ENCODE measurements around the gene SHKBP1. TPM values are rescaled to one million over a fixed set of nuclear protein-coding genes. Genes with fewer than 3 reads are reported as not detected.

SHKBP1 gene
- 42.0 and 49.4 TPM in 2 replicates for total RNA-seq (2014; rRNA removed; shearing (Covaris generic))
- 115 and 130 TPM in 2 replicates for total RNA-seq (2022)
- percentile 57 among the genes with signal in this experiment for Bru-seq, nascent RNA
- BruChase-seq, experiment 1, labeled RNA remaining after a 6-hour chase: percentile 70 among the genes with signal in this experiment
- BruChase-seq, experiment 2, labeled RNA remaining after a 2-hour chase: percentile 66 among the genes with signal in this experiment
- long read RNA-seq, transcript SHKBP1-201 (18 exons, 2,363 nt): major isoform, 261 of 328 reads
- long read RNA-seq, partial matches to known transcripts: 18 of 328 reads
- long read RNA-seq, other reads (novel, unspliced or antisense): 48 of 328 reads

GRCh38 chr19:40576585-40577451 is at the start of gene SHKBP1:
Gene SHKBP1, plus strand, starts transcription at chr19:40576873. Its CDS starts 27 bp downstream, at chr19:40576900.
- intact Hi-C loops (cut with micrococcal nuclease; ENCODE audit: unreplicated experiment): no loop called here
- CTCF ChIA-PET (ENCODE audit: unreplicated experiment): no interaction called here

GRCh38 chr19:40528078-40528477 is 48.6 kb upstream of the SHKBP1 start:
- no peak for DNase-seq (ENCODE audit: low spot score)
- Histone ChIP-seq H4K20me1 (ENCODE audit: insufficient read depth, low read length) (no peaks in the 10 kb centered on the region), H3K9me2 (ENCODE audit: insufficient read depth, low read length) (no peaks in the 10 kb centered on the region), H3K27ac (ENCODE audit: low read depth, low read length, poor library complexity, severe bottlenecking) (no peak overlapping the region), H3K4me3 (ENCODE audit: low read depth, low read length, poor library complexity, severe bottlenecking) (no peak overlapping the region), H3K36me3 (ENCODE audit: insufficient read depth, low read length) (no peaks in the 10 kb centered on the region), H3K4me1 (ENCODE audit: insufficient read depth, low read length, poor library complexity, severe bottlenecking) (peaks cover 23% of the 10 kb centered on the region), H3K79me2 (ENCODE audit: insufficient read depth, low read depth, low read length) (no peaks in the 10 kb centered on the region), H3K4me2 (ENCODE audit: low read length) (no peak overlapping the region), H2AFZ (ENCODE audit: low read length) (no peak overlapping the region), H3K9me3 (ENCODE audit: low read length) (no peaks in the 10 kb centered on the region)
- no TSS peak for BruUV-seq (replicated peaks)
- CTCF ChIA-PET (ENCODE audit: unreplicated experiment): no interaction called here
- intact Hi-C loops (cut with micrococcal nuclease; ENCODE audit: unreplicated experiment): loop anchor here (10.0 kb wide), 2 partner anchors 107 to 383 kb away; no protein-coding TSS in a partner anchor
- TF ChIP-seq EZH2phosphoT487 (IDR thresholded peaks at IDR 0.05; ENCODE audit: borderline replicate concordance, low read depth, low read length) (no peak), CTCF (conservative IDR thresholded peaks at IDR 0.05; ENCODE audit: low read length) (no peak)
- POLR2A ChIA-PET: no interaction called here

More at GRCh38 chr19:40576585-40577451, at the start of gene SHKBP1:
- POLR2A ChIA-PET: interaction anchor here (1.1 kb wide), 1 partner anchor 221 kb away, joined by 3 read pairs; no protein-coding TSS in a partner anchor
- peak; percentile 97 for DNase-seq (ENCODE audit: low spot score)
- peak within 1 kb of the TSS; percentile 68 for H2AFZ ChIP-seq (ENCODE audit: low read length)
- H3K4me3 ChIP-seq (ENCODE audit: low read depth, low read length, poor library complexity, severe bottlenecking): peak within 1 kb of the TSS; percentile 85
- TF ChIP-seq EZH2phosphoT487 (IDR thresholded peaks at IDR 0.05; ENCODE audit: borderline replicate concordance, low read depth, low read length) (no peak), CTCF (conservative IDR thresholded peaks at IDR 0.05; ENCODE audit: low read length) (no peak)
- peak within 1 kb of the TSS; percentile 82 for H3K4me2 ChIP-seq (ENCODE audit: low read length)
- no peaks in the 10 kb centered on the region for H3K9me2 ChIP-seq (ENCODE audit: insufficient read depth, low read length)
- H3K27ac ChIP-seq (ENCODE audit: low read depth, low read length, poor library complexity, severe bottlenecking): peak within 1 kb of the TSS; percentile 38
- no peaks in the 10 kb centered on the region for H4K20me1 ChIP-seq (ENCODE audit: insufficient read depth, low read length)
- H3K9me3 ChIP-seq (ENCODE audit: low read length): no peaks in the 10 kb centered on the region
- no TSS peak for BruUV-seq (replicated peaks)
- peaks cover 16% of the 10 kb centered on the region for H3K36me3 ChIP-seq (ENCODE audit: insufficient read depth, low read length)
- peaks cover 4% of the 10 kb centered on the region; the same call in 1 of the 2 replicates for H3K79me2 ChIP-seq (ENCODE audit: insufficient read depth, low read depth, low read length)
- H3K4me1 ChIP-seq (ENCODE audit: insufficient read depth, low read length, poor library complexity, severe bottlenecking): peaks cover 19% of the 10 kb centered on the region
